HCEC 1CT (cell line): Measurements from ENCODE around the gene GPSM1.

ENCODE experiments used
- DNase-seq: peaks from one replicate; pipeline ENCODE4 v3.0.0-alpha.2; 2017

GPSM1 gene

GRCh38 chr9:136335296-136336155 is 8.2 kb downstream of the GPSM1 start:
- DNase-seq = no peak

- DNase-seq = no peak
Measured at GRCh38 chr9:136336156-136336870, 9.0 kb downstream of the GPSM1 start.

GRCh38 chr9:136336881-136337280 is 9.5 kb downstream of the GPSM1 start:
- no peak for DNase-seq

- no peak for DNase-seq
Measured at GRCh38 chr9:136337416-136338395, 10.4 kb downstream of the GPSM1 start.

GRCh38 chr9:136338511-136338910 is 11.2 kb downstream of the GPSM1 start:
- DNase-seq = no peak

GRCh38 chr9:136339173-136339957 is 12.0 kb downstream of the GPSM1 start:
- DNase-seq = peak; percentile 33

- DNase-seq = no peak
Measured at GRCh38 chr9:136339958-136340310, 12.6 kb downstream of the GPSM1 start.

- DNase-seq = no peak
Measured at GRCh38 chr9:136340356-136341041, 13.2 kb downstream of the GPSM1 start.

GRCh38 chr9:136341042-136341655 is 13.8 kb downstream of the GPSM1 start:
- DNase-seq = no peak

GRCh38 chr9:136341769-136342168 is 14.4 kb downstream of the GPSM1 start:
- no peak for DNase-seq

GRCh38 chr9:136342181-136343120 is 15.1 kb downstream of the GPSM1 start:
- DNase-seq = peak; percentile 19

GRCh38 chr9:136343121-136343883 is 16.0 kb downstream of the GPSM1 start:
- no peak for DNase-seq

GRCh38 chr9:136343884-136344269 is 16.5 kb downstream of the GPSM1 start:
- DNase-seq = no peak

- DNase-seq = no peak
Measured at GRCh38 chr9:136344544-136345280, 17.4 kb downstream of the GPSM1 start.

- peak; percentile 28 for DNase-seq
Measured at GRCh38 chr9:136345281-136346156, 18.2 kb downstream of the GPSM1 start.

GRCh38 chr9:136346157-136346481 is 18.8 kb downstream of the GPSM1 start:
- no peak for DNase-seq

- DNase-seq = no peak
Measured at GRCh38 chr9:136346927-136347465, 19.7 kb downstream of the GPSM1 start.
